Measurements from ENCODE around the gene ZC3H4. TPM values are rescaled to one million over a fixed set of nuclear protein-coding genes. Genes with fewer than 3 reads are reported as not detected.

Gene ZC3H4
- total RNA-seq, 4 donors from 2014 or later: 26.2 to 34.7 (median 30.2) TPM

DNA sequence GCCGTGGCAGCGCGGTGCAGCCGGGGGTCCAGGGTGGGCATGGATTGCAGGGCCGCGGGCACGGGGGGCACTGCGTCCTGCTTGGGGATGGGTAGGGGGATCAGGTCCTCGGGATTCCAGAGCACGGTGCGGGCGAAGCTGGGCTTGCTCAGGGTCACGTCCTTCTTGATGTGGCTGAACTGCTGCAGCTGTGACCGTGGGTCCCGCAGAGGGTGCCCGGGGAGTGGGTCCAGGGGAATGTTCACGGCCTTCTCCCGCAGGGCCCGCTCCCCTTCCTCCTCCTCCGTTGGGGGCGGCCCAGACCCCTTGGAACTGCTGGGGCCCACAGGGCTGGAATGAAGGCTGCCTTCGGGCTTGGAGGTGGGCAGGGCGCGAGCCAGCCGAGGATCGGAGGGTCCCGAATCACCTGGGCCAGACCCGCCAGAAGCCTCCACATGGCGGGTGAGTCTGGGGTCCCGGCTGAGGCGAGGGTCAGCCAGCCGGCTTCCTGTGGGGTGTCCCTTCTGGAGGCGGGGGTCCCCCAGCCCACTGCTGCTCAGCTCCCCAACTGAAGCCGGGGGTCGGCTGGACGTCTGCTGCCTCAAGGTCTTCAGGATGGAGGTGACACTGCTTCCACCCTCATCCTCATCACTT lies 46.2 kb downstream of the ZC3H4 start:
- TF ChIP-seq POLR2AphosphoS5 (IDR thresholded peaks at IDR 0.05): no peak
- TF ChIP-seq, protein P1, sequence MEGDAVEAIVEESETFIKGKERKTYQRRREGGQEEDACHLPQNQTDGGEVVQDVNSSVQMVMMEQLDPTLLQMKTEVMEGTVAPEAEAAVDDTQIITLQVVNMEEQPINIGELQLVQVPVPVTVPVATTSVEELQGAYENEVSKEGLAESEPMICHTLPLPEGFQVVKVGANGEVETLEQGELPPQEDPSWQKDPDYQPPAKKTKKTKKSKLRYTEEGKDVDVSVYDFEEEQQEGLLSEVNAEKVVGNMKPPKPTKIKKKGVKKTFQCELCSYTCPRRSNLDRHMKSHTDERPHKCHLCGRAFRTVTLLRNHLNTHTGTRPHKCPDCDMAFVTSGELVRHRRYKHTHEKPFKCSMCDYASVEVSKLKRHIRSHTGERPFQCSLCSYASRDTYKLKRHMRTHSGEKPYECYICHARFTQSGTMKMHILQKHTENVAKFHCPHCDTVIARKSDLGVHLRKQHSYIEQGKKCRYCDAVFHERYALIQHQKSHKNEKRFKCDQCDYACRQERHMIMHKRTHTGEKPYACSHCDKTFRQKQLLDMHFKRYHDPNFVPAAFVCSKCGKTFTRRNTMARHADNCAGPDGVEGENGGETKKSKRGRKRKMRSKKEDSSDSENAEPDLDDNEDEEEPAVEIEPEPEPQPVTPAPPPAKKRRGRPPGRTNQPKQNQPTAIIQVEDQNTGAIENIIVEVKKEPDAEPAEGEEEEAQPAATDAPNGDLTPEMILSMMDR (IDR thresholded peaks at IDR 0.05): no peak
- TF ChIP-seq POLR2A (IDR thresholded peaks at IDR 0.05; ENCODE audit: low read depth): no peak
- no peak for TF ChIP-seq EP300 (IDR thresholded peaks at IDR 0.05)
- intact Hi-C loops (cut with DNase I): no loop called here

DNA sequence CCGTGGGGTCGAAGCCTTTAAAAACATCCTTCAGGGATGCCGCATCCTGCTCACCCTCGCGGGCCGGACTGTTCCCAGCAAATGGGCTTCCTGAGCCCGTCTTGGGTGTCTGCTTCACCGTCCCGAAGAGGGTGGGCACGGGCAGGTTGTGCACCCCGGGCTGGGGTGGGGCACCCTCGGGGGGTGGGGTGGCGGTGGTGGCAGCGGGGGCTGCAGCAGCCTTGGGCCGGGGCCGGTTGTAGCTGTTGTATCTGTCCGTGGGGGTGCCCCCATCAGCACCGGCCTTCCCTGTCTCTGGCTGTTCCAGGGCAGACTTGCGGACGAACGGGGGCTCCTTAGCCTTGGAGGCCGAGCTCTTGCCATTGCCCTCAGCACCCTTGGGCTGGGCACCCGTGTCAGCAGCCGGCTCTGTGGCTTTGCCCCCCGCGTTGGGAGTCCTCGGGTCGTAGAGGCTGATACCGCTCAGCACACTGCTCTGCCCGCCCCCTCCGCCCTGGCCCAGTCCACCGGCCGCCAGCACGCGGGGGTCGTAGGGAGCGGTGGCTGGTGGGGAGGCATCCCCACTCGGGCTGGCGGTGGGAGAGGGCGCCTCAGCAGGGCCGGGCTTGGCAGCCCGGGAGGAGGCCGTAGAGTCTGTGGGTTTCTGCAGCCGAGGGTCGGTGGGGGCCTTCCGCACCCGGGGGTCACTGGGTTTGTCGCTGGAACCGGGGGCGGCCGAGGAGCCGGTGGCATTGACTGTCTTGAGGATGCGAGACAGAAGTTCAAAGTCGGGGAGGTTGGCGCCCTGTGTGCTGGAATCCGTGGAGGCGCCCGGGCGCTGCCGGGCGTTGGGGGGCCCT lies 47.0 kb downstream of the ZC3H4 start:
- intact Hi-C loops (cut with DNase I): no loop called here
- no peaks in the 10 kb centered on the region for H3K27me3 ChIP-seq
- H3K36me3 ChIP-seq: peaks cover 44 to 77% (median 71%) of the 10 kb centered on the region in 4 donors
- H3K9me3 ChIP-seq: no peaks in the 10 kb centered on the region
- WGBS: 89% methylated on average over 33 of the region's 61 CpGs
- no peak for DNase-seq (ENCODE audit: extremely low spot score)
- TF ChIP-seq POLR2AphosphoS5 (IDR thresholded peaks at IDR 0.05) (no peak), POLR2A (IDR thresholded peaks at IDR 0.05; ENCODE audit: low read depth) (no peak)
- TF ChIP-seq, protein P1 (IDR thresholded peaks at IDR 0.05): no peak
- H3K27ac ChIP-seq (replicated peaks in 1 of 4): no peak overlapping the region
- H3K4me3 ChIP-seq: no peak overlapping the region
- no peaks in the 10 kb centered on the region for H3K4me1 ChIP-seq

More for the DNA sequence above, 46.2 kb downstream of the ZC3H4 start:
- no peaks in the 10 kb centered on the region for H3K27me3 ChIP-seq
- WGBS: 92% methylated on average over 5 of the region's 36 CpGs
- H3K9me3 ChIP-seq: no peaks in the 10 kb centered on the region
- peaks cover 51 to 84% (median 79%) of the 10 kb centered on the region in 4 donors for H3K36me3 ChIP-seq
- no peak overlapping the region for H3K27ac ChIP-seq (replicated peaks in 1 of 4)
- H3K4me1 ChIP-seq: no peaks in the 10 kb centered on the region
- DNase-seq (ENCODE audit: extremely low spot score): no peak
- H3K4me3 ChIP-seq: no peak overlapping the region

DNA sequence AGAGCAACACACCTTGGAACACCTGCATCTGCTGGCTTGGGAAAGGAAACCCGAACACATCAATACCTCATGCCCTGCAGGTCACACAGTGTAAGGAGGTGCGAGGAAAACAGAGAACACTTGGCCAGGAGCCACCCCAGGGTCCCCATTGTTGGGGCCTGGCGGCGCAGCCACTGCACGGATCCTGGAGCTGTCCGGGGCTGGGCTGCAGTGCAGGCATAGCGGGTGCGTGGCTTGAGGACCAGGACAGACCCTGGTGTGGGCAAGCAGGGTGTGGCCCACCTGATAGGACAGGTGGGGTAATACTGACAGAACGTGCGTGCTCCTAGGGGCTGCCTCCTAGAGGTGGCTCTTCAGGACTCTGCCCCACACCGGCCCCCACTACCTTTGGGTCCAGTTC lies 48.3 kb downstream of the ZC3H4 start:
- TF ChIP-seq EP300 (IDR thresholded peaks at IDR 0.05) (no peak), POLR2AphosphoS5 (IDR thresholded peaks at IDR 0.05) (no peak), POLR2A (IDR thresholded peaks at IDR 0.05; ENCODE audit: low read depth) (no peak)
- TF ChIP-seq, protein P1 (IDR thresholded peaks at IDR 0.05): no peak
- 86% methylated on average over 10 of the region's 11 CpGs for WGBS
- H3K4me1 ChIP-seq: no peaks in the 10 kb centered on the region
- no peak overlapping the region for H3K4me3 ChIP-seq
- H3K9me3 ChIP-seq: no peaks in the 10 kb centered on the region
- H3K36me3 ChIP-seq: peaks cover 36 to 63% (median 58%) of the 10 kb centered on the region in 4 donors
- no peak for DNase-seq (ENCODE audit: extremely low spot score)
- no peaks in the 10 kb centered on the region for H3K27me3 ChIP-seq
- no peak overlapping the region for H3K27ac ChIP-seq (replicated peaks in 1 of 4)
- intact Hi-C loops (cut with DNase I): no loop called here

DNA sequence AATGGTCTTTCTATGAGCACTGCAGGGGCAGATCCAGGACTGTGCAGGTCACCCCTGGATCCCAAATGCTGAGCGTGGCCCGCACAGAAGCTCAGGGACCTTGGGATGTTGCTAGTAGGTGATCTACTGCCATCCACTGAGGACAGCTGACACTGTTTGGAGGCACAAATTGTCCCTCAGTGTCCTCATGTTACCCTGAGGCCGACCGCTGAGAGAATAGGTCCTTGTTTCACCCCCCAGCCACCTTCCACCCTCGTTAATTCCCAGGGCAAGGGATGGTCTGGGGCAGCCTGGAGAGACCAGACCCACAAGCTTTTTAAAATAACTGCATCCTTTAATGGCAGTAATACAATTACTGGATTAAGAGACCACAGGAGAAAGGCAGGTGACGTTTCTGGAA lies 49.7 kb downstream of the ZC3H4 start:
- TF ChIP-seq EP300 (IDR thresholded peaks at IDR 0.05): no peak
- no peak for TF ChIP-seq POLR2A (IDR thresholded peaks at IDR 0.05; ENCODE audit: low read depth)
- TF ChIP-seq, protein P1 (IDR thresholded peaks at IDR 0.05): no peak
- no peak for TF ChIP-seq POLR2AphosphoS5 (IDR thresholded peaks at IDR 0.05)
- intact Hi-C loops (cut with DNase I): no loop called here
- Histone ChIP-seq H3K27ac (replicated peaks in 1 of 4) (no peak overlapping the region), H3K9me3 (no peaks in the 10 kb centered on the region), H3K4me3 (no peak overlapping the region), H3K36me3 (peaks cover 29 to 49% (median 44%) of the 10 kb centered on the region in 4 donors), H3K27me3 (no peaks in the 10 kb centered on the region), H3K4me1 (no peaks in the 10 kb centered on the region)
- no peak for DNase-seq (ENCODE audit: extremely low spot score)
- WGBS: 80% methylated on average over 6 of the region's 6 CpGs
